GM18909 (cell line): ENCODE data around the gene CALHM5.
A peak's percentile ranks its signal among the peaks of the same experiment; 100 is the strongest.

ENCODE experiments used
- ATAC-seq: cut with Tn5 transposase; IDR thresholded peaks from one replicate; pipeline ENCODE4 v1.9.1; 2021; ENCODE audit warnings: mild to moderate bottlenecking; ENCODE audit not compliant: unreplicated experiment, poor library complexity

Gene CALHM5

DNA sequence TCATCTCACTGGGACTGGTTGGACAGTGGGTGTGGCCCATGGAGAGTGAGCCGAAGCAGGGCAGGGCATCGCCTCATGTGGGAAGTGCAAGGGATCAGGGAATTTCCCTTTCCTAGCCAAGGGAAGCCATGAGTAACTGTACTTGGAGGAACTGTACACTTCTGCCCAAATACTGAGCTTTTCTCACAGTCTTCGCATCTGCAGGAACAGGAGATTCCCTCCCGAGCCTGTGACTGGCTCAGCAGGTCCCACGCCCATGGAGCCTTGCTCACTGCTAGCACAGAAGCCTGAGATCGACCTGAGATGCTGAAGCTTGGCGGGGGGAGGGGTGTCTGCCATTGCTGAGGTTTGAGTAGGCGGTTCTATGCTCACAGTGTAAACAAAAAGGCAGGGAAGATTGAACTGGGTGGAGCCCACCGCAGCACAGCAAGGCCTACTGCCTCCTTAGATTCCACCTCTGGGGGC is 10.4 kb upstream of the CALHM5 start:
- no peak for ATAC-seq

DNA sequence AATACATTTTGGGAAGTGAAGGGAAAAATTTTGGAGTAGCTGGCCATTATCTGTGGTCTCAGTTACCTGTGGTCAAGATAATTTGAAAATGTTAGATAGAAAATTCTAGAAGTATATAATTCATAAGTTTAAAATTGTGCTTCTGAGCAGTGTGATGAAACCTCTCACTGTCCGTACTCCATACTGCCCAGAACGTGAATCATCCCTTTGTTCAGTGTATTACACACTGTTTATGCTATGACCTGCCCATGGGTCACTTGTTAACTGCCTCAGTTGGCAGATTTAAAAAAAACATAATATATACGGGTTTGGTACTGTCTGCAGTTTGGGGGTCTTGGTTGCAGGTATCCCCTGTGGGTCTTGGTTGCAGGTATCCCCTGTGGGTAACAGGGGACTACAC is 4.1 kb upstream of the CALHM5 start:
- ATAC-seq = no peak

DNA sequence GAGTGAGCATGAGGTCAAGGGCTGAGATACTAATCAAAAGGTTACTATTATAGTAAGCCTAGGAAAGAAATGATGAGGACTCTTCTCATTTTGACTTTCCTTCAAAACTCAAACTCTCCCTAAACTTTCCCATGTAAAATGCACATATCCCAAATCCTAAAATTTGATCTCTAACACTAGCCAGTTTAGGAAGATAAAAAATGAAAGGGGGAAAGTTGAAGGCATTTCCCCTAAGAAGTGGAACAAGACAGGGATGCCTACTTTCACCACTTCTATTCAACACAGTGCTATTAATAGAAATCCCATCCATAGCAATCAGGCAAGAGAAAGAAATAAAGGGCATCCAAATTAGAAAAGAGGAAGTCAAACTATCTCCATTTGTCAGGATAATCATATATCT is 2.9 kb upstream of the CALHM5 start:
- ATAC-seq = no peak

DNA sequence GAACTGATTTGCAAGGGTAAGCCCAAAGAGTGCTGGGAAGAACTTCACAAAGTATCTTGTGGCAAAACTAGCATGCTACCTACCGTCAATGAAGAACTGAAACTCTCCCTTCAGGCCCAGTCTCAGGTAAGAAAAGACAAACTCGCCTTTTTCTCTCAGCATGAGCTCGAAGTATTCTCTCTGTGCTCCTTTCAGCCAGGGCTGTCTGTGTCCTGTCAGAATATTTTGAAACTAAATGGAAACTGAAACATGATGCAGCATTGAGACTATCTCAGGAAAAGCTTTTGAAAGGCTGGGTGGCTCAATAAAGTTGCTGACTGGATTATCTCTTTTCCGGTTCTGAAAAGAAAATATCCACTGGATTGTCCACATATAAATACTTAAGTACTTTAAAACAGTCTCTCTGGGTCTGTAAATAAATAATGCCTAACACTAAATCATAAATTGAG is 696 bp downstream of the CALHM5 start:
- ATAC-seq = peak; percentile 93

DNA sequence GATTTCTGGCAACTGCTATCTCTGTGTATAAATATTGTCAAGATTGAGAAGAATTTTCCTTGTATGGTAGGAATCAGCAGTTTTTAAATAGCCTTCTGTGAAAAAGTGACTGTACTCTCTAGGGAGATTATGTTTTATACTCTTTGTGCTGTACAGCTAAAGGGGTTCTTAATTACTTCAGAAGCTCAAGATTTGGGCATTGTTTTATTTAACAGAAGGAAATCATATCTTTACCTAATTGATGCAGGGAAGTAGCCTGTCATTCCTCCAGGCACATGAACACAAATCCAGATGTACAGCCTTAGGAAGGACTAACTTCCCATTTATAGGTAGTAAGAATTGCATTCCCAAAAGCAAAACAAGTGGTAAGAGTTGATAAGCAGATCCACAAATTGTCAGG is 1.3 kb downstream of the CALHM5 start:
- no peak for ATAC-seq

DNA sequence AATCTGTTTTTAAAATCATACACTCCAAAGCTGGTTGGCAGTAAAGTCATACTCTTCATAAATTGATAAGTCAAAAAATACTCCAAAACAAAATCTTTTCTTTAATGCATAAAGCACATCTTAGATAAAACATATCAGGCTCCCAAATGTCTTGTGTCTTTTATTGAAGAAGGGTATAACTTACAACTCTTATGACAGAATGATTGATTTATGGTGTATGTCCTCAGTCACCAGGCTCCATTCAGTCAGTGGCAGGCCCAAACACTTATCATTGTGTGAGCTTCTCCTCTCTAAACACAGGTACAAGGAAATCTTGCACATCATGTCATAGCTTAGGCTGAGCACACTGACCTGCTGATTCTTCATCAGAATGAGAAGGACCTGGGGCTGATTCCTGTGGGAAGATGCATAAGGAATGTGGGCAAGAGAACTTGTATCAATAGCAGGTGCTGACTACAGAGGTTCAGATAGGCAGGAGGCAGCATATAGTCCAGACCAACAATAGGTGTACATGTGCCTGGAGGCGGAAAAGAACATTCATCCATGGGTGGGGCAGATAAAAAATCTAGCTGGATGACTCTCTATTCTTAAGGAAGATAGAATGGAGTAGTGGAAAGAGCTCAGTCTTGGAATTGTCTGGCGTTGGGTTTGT is 1.9 kb downstream of the CALHM5 start:
- no peak for ATAC-seq

DNA sequence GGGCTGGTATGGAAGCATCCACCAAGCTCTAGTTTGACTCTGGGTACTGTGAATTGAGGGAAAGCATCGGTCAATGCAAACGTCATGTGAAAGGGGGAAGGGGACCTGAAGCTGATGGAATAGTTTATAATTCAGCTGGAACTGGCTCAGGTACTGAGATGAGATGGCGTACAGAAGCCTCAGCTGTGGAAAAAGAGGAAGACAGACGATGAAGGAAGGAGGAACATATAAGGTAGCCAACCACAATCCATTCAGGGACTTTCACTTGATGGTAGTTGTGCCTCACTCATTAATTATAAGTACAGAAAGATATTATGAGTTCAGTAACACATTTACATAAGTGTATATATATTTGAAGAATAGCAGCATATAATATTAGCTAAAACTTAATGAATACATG is 2.7 kb downstream of the CALHM5 start:
- ATAC-seq = no peak

DNA sequence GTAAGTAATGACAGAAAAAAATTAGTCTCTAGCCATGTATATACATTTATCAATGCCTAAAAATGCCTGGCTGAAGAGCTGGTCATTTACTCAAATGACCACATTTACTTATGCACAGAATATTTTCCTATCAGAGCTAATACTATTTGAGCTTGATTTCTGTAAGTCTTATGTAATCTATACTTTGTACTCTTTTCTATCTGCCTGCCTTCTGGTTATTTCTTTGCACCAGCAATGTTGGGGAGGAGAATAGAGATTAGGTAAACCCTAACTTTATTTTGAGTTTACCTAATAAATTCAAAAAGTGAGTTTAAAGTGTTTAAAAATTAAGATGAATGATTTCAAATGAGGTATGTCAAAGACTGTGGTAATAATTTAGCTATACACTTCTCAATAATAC is 3.7 kb downstream of the CALHM5 start:
- no peak for ATAC-seq

DNA sequence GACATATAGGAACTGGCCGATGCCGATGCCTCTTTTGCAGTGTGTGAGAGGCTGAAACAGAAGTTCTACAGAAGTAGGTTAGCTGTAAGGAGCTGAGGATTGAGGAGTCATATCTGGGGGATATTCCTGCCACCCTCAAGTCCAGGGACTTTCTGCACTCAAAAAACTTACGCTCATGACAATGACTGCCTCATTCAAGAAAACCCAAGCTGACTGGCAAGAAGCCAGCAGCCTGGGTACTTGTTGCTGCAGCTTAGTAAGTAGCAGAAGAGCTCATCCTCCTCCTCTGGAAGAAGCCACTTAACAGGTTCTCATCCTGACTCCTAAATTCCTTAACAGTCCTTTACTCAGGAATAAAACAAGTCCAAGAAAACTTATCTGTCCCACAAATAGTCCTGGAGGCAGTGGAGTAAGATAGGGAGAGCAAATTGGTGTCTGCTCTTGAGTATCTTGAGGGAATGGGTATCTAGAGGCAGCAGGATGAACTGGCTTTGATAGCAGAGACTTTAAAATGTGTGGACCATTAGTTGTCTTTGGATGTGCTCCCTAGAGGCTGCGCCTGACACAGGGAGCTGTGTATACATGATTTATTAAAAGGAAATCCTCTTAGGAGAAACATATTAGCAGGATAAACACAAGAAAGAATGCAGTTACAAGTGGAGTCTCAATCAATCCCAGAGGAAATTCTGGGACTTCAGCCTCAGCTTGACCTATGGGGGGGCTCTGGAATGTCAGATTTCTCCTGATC is 7.4 kb downstream of the CALHM5 start:
- ATAC-seq = no peak

DNA sequence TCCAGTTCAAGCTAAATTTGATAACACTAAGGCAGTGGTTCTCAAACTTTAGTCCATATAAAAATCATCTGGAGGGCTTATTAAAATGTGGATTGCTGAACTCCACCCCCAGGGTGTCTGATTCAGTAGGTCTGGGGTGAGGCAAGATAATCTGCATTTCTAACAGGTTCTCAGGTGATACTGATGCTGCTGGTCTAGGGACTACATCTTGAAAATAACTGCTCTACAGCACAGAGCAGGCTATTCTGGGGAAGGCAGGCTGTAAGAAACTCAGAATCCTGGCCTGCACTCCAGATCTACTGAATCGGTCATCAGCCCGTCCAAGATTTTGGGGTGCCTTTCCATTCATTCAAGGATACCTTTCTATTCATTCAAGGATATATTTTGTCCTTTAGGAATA is 11.5 kb downstream of the CALHM5 start:
- ATAC-seq = no peak

DNA sequence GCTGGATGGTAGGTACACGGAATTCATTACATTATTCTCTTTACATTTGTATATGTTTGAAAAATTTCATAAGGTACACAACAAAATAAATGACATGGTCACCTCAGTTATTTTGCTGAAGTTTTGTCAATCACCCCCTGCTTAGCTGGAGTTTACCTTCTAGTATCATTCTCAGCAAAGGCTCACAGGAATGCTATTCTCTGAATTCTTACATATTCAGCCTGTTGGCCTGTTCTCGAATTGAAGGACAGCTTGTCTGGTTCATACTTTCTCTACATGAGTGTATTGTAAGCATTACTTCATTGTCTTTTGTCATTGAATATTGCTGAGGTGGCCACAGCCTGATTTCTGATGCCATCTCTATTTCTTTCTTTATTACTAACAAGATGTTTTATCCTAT is 12.8 kb downstream of the CALHM5 start:
- ATAC-seq = no peak

DNA sequence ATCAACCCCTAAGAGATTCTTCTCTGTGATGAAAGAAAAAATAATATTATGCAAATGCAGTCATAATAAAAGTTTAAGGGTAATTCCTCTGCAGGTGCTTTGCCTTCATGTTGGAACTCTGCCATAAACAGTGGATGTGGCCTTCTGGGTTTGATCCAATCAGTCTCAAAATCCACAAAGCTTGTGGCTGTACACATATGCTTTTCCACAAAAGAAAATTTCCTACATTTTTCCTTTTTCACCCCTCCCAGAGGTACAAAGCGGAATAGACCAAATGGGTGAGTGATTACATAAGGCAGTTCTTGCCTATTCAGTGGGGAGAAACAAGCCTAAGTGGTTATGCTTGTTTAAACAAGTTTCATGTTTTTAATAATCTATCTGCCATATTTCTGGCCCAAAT is 16.7 kb downstream of the CALHM5 start:
- no peak for ATAC-seq

DNA sequence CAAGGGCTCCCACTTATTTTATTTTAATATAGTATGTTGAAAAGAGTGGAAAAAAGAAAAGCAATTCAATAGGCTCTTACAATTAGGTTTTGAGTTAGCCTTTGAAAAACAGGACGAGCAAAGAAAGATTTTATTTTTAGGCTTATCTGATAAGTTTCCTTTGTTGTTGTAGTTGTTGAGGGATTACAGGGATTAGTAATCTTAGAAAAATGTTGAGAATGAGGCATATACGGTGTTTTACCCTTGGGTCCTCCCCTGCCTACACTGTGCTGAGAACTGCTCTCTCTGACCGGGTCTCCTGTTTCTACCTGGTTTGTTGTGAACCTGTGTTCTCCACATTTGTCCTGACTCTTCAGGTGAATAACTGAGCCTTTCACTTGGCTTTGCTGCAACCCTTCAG is 17.3 kb downstream of the CALHM5 start:
- ATAC-seq = no peak

DNA sequence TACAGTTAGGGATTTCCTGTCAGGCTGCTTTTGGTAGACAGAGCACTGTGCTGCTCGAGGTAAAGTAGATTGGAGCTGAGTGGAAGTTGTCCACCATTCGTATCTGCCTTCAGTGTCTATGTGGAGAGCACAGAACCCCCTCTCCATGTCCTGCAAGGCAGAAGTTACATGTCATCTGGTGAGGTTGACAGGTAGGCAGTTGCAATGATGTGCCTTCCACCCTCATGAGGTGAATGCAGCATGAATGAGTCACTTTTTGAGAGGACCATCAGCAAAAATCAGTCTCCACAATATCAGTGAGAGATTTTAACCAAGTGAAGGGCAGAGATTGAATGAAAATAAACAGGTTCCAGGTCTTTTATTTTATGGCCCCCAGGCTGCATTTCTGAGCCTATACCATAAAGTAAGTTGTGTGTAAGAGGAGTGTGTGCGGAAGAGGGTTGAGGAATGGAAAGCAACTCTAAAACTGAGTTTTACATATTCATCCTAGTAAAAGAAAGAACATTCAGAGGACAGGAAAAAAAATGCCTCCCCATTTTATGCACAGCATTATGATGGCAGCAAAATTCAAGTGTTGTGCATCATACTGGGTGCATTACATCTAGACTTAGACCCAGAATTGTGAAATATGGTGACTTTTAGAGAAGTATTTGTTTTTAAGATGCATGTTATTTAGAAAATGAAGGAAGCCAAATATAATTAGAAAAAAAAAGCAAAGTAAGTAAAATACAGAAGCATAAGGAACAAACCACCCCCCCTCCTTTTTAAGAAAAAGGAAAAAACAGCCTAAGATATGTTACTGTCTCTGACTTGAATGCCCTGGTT is 18.2 kb downstream of the CALHM5 start:
- ATAC-seq = no peak

DNA sequence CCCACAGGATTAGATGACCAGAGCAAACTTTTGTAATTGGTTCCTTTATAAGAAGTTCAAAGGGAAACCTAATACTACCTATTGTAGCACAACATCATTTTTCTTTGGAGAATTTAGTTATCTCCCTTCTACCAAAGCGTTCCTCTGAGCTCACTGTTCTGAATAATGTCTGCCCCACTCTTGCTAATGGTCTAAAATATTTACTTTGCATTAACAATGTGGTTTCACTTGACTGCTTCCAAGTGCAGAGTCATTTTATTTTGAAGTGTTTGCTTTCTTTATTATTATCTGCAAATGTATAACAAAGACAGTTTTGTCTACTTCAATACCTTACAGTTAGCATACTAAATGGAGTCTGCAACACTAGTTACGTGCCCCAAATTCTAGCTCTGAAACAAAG is 19.0 kb downstream of the CALHM5 start:
- ATAC-seq = no peak

DNA sequence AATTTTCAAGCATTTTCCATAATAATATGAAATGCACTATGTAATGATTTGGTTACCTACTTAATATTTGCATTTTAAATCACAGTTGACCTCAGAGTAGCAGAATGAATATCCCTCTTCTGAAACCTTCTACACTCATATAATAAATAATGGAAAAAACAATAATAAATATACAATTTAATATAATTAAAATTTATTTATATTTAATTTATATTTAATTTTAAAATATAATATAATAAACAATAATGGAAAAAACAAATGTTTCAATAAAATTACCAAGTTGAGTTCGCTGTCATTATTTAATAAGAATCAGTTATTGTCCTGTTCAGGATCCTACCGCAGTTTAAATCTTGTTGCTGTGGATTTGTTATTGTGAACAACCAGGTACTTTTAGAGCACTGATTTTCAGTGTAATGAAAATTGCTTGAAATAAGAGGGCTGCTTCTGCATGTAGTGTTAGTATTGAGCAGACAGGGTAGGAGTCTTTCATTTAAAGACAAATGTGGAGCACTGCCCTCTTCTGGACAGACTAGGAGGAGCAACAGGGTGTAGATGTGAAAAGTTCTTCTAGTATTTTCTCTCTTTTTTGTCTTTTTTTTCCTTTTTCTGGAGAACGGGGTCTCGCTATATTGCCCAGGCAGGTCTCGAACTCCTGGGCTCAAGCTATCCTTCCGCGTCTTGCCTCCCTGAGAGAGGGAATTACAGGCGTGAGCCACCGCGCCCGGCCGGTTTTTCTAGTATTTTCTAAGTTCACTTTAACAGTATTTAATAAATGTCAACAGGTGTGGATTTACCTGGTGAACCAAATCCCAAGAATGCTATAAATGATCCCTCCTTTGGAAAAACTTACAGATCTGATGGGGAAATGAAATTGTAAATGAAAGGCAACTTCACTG is 20.5 kb downstream of the CALHM5 start:
- ATAC-seq = peak; percentile 80

DNA sequence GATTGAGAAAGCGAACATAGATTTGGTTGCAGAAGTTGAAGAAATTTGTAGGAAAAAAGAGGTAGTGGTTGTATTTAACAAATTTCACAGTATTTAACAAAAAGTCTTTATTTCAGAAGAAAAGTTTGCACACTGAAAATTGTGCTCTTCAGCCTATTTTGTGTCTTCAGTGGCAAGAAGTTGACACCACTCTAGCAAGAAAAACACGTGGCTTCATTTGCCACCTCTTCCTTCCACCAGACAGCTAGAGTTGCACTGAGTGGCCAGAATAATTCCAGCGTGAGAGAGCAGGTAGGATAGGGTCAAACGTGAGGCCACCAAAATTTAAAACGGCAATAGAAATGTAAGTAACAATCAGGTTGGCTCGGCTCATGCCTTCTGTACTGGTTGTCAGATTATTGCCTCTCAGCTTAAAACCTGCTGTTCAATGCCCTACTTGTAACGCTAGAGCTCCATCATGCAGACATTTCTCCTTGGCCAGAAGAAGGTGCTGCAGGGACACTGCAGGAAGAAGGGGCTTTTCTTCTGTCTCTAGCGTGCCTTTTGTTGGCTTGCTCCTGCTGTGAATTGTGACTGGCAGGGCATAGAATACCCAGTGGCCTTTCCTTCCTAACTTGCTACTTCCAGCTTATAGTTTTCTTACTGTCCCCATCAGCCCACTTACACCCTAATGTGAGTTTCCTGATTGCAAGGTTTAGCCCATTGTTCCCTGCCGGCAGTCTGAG is 22.0 kb downstream of the CALHM5 start:
- no peak for ATAC-seq

DNA sequence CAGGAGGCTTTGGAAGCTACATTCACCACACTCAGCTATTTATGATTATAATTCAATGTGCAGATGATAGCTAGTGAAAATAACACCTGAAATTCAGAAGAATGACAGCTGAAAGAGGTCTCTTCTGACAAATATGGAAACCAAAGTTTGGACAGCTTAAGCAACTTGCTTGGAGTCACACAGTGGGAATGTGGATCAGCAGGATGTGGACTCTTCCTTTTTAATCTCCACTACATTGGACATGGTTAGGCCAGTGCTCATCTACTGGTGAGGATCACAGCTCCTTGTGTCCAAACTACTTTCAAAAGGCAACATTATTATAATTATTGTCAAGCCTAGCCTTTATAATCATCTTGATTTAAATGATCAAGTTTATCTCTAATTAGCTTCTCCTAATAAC is 23.7 kb downstream of the CALHM5 start:
- no peak for ATAC-seq

DNA sequence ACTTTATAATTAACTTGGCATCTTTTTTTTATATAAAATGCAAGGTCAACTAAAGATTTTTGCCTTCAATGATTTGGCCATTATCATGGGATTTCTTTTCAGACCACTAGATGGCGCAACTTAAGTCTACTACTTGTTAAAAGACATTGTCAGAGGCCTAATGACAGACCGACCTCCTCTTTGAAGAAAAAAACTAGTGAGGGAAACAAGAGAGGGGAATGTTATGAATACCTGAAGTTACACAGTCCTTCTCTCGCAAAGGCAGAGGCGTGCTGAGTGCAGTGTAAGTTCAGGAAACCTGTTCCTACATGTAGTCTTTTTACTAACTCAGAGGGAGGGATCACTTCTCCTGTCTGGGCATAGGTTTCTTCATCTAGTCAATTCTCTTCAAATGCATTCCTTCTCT is 24.8 kb downstream of the CALHM5 start:
- ATAC-seq = peak; percentile 71

DNA sequence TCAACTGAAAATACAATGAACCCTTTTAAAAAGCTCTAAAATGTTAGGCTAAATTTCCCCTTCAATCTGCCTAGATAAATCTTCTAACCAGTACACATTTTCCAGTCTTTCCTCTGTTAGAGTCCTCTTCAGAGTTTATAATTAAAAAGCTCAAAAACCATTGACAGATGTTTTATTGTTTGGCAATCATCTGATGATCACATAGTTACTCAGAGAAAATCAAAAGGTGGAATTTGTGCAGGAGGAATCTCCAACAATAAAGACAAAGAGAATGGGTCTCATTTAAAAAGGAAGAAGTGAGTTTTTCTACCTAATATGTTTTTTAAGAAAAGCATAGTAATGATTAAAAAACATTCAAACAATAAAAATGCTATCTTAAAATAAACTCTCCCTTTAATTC is 31.0 kb downstream of the CALHM5 start:
- ATAC-seq = no peak
